Ramos (cell line): Measurements from ENCODE around the gene NDRG3.

ENCODE experiments used
- in situ Hi-C: fragments of 300-500 bp; cut with MboI; formaldehyde crosslinking; loops from one replicate; pipeline ENCODE4 v1.14.3; 2022; ENCODE audit warnings: low sequenced_read_pairs; ENCODE audit not compliant: unreplicated experiment

The NDRG3 gene

DNA sequence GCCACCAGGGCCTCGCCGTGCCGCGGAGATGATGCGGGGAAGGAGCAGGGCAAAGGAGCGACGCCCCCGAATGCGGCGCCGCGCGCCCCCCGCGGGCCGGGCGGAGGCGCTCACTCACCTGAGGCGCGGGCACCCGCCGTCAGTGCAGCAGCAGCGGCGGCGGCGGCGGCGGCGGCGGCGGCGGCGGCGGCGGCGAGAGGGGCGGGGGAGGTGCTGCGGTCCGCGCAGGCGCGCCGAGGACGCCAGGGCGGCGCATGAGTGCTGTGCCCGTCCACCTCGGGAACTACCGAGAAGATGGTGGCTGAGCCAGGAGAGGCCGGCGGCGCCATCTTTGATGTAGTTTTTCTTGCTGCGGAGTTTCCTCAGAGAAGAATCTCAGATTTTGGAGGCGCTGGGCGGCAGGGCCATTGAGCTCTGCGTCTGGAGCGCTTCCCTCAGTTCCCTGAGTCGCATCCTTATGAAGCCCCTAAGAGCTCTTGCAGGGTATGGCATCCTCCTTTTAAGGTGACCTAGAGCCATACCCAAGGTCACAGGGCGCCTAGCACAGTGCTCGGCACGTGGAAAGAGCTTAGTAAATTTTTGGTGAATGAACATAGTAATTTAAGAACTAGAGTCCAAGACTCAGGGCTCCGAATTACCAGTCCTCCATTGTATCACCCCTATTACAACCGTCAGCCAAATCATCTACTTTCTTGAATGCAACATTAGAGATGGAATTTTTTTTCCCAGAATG, at the start of gene NDRG3:
Gene NDRG3, minus strand, starts transcription at position 164 of the 733 bp plus-strand sequence. CDS start 24,355 bp downstream, outside the sequence.
- in situ Hi-C loops = no loop called here

GRCh38 chr20:36794116-36794474, 48.2 kb upstream of the NDRG3 start:
- in situ Hi-C loops = no loop called here

GRCh38 chr20:36793294-36794115, 47.6 kb upstream of the NDRG3 start:
- in situ Hi-C loops = no loop called here

- in situ Hi-C loops = no loop called here
These were observed 46.5 kb upstream of the NDRG3 start for GRCh38 chr20:36792422-36792821.

GRCh38 chr20:36791862-36792261, 46.0 kb upstream of the NDRG3 start:
- in situ Hi-C loops = no loop called here

DNA sequence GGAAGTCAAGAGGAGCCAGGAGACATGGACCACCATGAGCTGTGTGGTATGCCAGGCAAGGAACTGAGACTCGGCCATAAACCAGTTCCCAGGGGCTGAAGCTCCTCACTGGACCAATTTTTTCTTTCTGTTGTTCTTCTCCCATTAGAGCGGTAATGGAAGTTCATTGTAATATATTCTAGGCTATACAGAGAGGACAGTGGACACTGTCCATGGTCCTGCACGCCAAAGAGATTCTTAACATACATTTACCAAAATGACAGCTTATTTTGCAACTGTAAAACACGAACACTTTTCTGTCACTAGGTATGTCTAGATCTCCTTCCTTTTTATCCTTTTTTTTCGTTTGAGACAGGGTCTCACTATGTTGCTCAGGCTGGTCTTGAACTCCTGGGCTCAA, 40.8 kb upstream of the NDRG3 start:
- in situ Hi-C loops = no loop called here

GRCh38 chr20:36786246-36786645, 40.4 kb upstream of the NDRG3 start:
- in situ Hi-C loops = no loop called here

DNA sequence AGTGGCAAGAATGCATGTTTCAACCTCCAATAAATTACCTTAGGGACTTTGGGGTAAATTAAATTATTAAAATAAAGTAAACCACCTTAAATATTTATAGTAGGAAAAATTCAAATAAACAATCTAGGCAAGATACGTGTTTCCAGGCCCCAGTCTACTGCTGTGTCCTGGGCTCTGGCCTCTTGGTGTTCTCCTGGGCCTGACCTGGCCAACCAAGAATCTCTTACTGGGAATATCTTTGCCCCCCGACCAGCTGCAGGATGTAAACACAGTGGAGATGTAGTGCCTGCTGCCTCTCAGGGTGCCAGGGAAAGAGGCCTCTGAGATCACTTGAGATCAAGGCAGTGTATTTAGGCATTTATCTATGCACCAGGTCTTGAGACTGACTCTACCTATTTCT, 39.4 kb upstream of the NDRG3 start:
- in situ Hi-C loops = no loop called here

DNA sequence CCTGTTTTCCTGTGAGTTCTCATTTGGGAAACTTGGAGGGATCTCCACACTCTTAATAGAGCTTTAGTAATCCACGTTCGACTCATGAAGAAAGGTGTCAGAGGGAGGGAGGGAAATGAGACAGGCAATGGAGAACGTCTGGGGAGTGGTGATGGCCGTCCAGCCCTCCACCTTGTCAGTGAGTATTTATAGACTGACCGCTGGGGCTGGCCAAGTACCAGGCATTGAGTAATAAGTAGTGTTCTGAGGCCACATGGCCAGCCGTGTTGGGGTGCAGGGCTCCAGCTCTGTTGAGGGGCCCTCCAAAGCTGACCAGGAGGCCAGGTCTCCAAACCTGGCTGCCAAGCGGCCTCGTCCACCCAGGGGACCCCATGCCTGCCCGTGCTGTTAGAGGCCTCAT, 39.0 kb upstream of the NDRG3 start:
- in situ Hi-C loops = no loop called here

DNA sequence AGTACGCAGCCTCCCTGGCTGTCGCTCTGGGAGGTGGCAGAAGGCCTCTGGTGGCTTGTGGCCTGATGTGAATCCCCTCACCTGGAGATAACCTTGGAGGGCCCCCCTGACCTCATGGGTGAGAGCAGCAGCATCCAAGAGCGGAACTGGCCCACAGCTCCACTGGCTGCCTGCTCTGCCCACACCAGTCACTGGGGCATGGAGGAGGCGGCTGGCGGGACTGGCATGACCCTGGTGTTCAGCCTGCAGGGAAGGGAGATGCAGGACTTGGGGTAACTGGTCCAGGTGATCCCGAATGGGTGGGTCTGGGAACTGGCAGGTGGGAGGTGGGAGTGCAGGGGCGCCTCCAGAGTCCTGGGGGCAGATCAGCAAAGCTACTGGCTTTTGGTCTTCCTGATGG, 38.2 kb upstream of the NDRG3 start:
- in situ Hi-C loops = no loop called here

DNA sequence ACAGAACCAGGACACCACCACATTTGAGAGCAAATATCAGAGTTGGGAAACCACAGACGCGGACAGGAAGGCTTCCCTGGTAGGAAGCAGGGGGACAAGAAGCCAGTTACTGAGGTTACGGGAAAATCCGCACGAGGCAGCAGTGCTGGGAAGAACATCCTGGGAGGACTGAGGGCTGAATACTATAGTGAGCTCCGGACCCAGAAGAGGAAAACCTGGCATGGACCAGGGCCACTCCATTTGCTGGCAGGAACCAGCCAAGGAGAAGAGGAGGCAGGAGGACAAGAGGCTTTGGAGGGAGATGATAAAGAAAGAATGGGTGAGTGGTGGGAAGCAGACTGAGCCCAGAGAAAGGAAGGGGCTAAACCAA, 33.8 kb upstream of the NDRG3 start:
- in situ Hi-C loops = no loop called here

- in situ Hi-C loops = no loop called here
These were observed 33.2 kb upstream of the NDRG3 start for GRCh38 chr20:36778831-36779655.

GRCh38 chr20:36777576-36777975, 31.7 kb upstream of the NDRG3 start:
- in situ Hi-C loops = no loop called here

DNA sequence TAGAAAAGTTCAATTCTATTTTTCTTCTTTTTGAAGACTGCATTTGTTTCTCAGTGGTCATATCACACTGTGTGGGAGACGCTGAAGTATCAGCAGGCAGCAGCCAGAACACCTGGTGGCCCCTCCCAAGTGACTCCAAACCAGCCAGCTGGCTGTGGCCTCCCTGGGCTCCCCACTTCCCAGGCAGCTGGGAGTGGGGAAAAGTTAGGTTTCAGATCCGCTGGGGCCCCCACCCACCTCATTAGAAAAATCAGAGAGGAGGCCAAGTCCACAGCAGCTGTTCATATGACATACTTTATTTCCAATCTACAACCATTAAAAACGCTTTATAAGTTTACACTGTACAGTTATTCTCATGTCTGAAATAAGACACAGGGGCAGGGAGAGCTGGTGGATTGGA, 31.3 kb upstream of the NDRG3 start:
- in situ Hi-C loops = no loop called here

GRCh38 chr20:36775826-36776225, 29.9 kb upstream of the NDRG3 start:
- in situ Hi-C loops = no loop called here

DNA sequence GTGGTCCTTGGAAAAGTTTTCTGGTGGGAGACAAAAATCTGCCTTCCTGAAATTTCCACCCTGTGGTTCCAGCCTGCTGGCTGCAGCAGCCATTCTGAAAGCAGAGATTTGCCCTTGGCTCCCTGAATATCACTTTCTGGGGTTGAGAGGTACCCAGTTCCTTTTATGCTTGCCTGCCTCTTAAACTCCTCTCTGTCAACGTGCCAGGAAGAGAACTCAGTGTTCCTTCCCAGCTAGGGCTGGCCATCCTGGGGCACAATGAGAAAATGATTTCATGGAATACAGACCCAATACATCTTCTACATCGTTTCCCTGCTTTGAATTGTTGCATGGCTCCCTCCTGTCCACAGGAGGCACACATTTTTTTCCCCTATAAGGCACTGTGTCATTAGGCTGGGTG, 29.3 kb upstream of the NDRG3 start:
- in situ Hi-C loops = no loop called here

- in situ Hi-C loops = no loop called here
These were observed 27.9 kb upstream of the NDRG3 start, which contains the start of gene DSN1 for GRCh38 chr20:36773597-36774390. Gene DSN1, minus strand, starts transcription at chr20:36773763. Its CDS starts 2,305 bp downstream, at chr20:36771458.

DNA sequence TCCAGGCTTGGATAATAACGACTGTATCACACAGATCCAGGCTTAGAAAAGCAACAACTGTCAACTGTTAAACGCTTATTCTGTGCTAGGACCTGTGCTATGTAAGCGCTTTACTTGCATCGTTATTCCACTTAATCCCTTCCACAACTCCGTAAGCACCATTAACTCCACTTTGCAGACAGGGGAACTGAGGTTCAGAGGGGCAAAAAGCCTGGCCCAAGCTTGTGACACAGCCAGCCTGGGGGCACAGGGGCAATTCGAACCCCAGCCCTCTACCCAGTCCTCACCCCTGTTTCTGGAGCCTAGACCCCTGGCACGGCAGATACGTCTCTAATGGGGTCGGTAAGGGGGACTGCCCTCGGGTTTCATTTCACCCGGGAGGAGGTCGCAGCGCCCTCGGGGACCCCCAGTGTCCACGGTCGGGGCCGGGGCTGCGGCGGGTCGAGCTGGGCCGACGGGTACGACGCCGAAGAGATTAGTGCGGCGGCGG, 27.3 kb upstream of the NDRG3 start:
- in situ Hi-C loops = no loop called here

DNA sequence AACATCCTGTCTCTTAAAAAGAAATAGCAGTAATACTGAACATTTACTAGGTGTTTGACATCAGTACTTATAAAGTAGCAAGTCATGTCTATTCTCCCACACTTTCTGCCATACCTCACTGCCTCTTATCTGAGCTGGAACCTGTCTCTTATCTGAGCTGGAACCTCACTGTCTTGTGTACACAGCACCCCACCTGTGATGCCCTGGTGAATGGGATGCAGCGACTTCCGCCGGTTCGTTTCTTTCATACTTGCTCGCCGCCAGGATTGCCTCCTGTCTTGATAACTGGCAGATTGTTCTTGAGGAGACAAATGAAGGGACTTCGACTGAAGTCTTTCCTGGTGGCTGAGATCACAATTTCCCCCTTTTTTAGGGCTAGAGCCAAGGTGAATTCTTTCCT, 24.8 kb upstream of the NDRG3 start:
- in situ Hi-C loops = no loop called here
